ENCODE measurements around the gene PAX6. TPM values are rescaled to one million over a fixed set of nuclear protein-coding genes. Genes with fewer than 3 reads are reported as not detected.
A peak's percentile ranks its signal among the peaks of the same experiment; 100 is the strongest.

Gene PAX6
- total RNA-seq, 1 donor from 2014 or later: 18.9 TPM

- no peak for TF ChIP-seq CTCF (conservative IDR thresholded peaks at IDR 0.05)
- Mint-ChIP-seq H3K27me3 (peaks cover 79% of the 10 kb centered on the region), H3K4me3 (peak overlapping the region; percentile 34), H3K9me3 (no peaks in the 10 kb centered on the region), H3K36me3 (no peaks in the 10 kb centered on the region), H3K4me1 (ENCODE audit: unreplicated experiment) (peaks cover 15% of the 10 kb centered on the region), H3K27ac (no peak overlapping the region)
- DNase-seq (ENCODE audit: extremely low spot score, unreplicated experiment): no peak
These were observed 14.0 kb upstream of the PAX6 start for GRCh38 chr11:31824879-31825837.

- no peaks in the 10 kb centered on the region for H3K36me3 Mint-ChIP-seq
- DNase-seq (ENCODE audit: extremely low spot score, unreplicated experiment): no peak
- peaks cover 87% of the 10 kb centered on the region for H3K27me3 Mint-ChIP-seq
- TF ChIP-seq CTCF (conservative IDR thresholded peaks at IDR 0.05): no peak
- H3K4me3 Mint-ChIP-seq: no peak overlapping the region
- H3K9me3 Mint-ChIP-seq: no peaks in the 10 kb centered on the region
- peaks cover 15% of the 10 kb centered on the region for H3K4me1 Mint-ChIP-seq (ENCODE audit: unreplicated experiment)
- no peak overlapping the region for H3K27ac Mint-ChIP-seq
These were observed 13.3 kb upstream of the PAX6 start for GRCh38 chr11:31824332-31824878.

GRCh38 chr11:31823644-31824331 lies 12.7 kb upstream of the PAX6 start:
- TF ChIP-seq CTCF (conservative IDR thresholded peaks at IDR 0.05): no peak
- Mint-ChIP-seq H3K9me3 (no peaks in the 10 kb centered on the region), H3K27ac (no peak overlapping the region), H3K4me1 (ENCODE audit: unreplicated experiment) (peaks cover 15% of the 10 kb centered on the region), H3K27me3 (peaks cover 93% of the 10 kb centered on the region), H3K4me3 (no peak overlapping the region), H3K36me3 (no peaks in the 10 kb centered on the region)
- DNase-seq (ENCODE audit: extremely low spot score, unreplicated experiment): no peak

- Mint-ChIP-seq H3K4me3 (no peak overlapping the region), H3K36me3 (no peaks in the 10 kb centered on the region), H3K4me1 (ENCODE audit: unreplicated experiment) (peaks cover 14% of the 10 kb centered on the region), H3K27ac (no peak overlapping the region), H3K9me3 (no peaks in the 10 kb centered on the region), H3K27me3 (peaks cover 97% of the 10 kb centered on the region)
- no peak for DNase-seq (ENCODE audit: extremely low spot score, unreplicated experiment)
- TF ChIP-seq CTCF (conservative IDR thresholded peaks at IDR 0.05): no peak
These were observed 12.0 kb upstream of the PAX6 start for GRCh38 chr11:31822927-31823643.

GRCh38 chr11:31822175-31822926 lies 11.2 kb upstream of the PAX6 start:
- DNase-seq (ENCODE audit: extremely low spot score, unreplicated experiment): no peak
- Mint-ChIP-seq H3K36me3 (no peaks in the 10 kb centered on the region), H3K27ac (no peak overlapping the region), H3K4me1 (ENCODE audit: unreplicated experiment) (peaks cover 7% of the 10 kb centered on the region), H3K27me3 (peaks cover 96% of the 10 kb centered on the region), H3K4me3 (no peak overlapping the region), H3K9me3 (no peaks in the 10 kb centered on the region)
- no peak for TF ChIP-seq CTCF (conservative IDR thresholded peaks at IDR 0.05)

Measured in type B pancreatic cell (in vitro differentiated cells).